ENCODE data around the gene OSBPL8. TPM values are rescaled to one million over a fixed set of nuclear protein-coding genes. Genes with fewer than 3 reads are reported as not detected.

OSBPL8 gene
- total and polyA plus RNA-seq, 4 donors = 6.9 to 32.5 (median 22.9) TPM

DNA sequence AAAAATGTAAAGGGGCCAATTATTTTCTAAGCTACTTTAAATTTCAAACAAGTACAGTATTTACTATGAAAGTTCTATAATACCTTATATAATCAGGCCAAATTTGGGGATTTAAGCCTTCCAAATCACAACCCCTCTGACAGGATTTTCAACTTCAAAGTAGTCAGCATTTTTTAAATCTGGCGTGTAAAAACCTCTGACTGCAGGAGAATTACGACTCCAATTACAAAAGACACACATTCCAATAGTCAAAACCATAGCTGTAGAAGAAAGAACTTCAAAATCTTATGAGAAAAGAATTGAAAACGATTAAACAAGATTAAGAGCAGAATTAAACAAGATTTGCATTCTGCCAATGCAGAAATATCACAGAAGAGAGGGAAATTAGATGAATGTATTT is 12.7 kb downstream of the OSBPL8 start:
- WGBS = 76% methylated on average over 3 of the region's 3 CpGs
- no peak for DNase-seq (ENCODE audit: low spot score)
- Histone ChIP-seq H3K27ac (ENCODE audit: low read depth in 1 of 2, low read length in 2 of 2) (no peak overlapping the region), H3K9me3 (ENCODE audit: control insufficient read depth in 4 of 4, low read length in 3 of 4) (no peaks in the 10 kb centered on the region), H3K36me3 (ENCODE audit: control insufficient read depth in 4 of 4, insufficient read depth in 3 of 4, low read depth in 1 of 4, low read length in 3 of 4) (no peaks in the 10 kb centered on the region), H3K4me3 (ENCODE audit: low read depth in 1 of 3, low read length in 3 of 3) (no peak overlapping the region), H3K4me1 (ENCODE audit: control insufficient read depth in 4 of 4, insufficient read depth in 4 of 4, low read length in 3 of 4) (peaks cover 0 to 15% (median 4%) of the 10 kb centered on the region in 4 donors), H3K27me3 (ENCODE audit: control insufficient read depth in 4 of 4, insufficient read depth in 4 of 4, low read length in 3 of 4) (no peaks in the 10 kb centered on the region), H3K9ac (ENCODE audit: low read depth in 1 of 2, low read length in 2 of 2) (no peak overlapping the region)
- TF ChIP-seq, protein P1, sequence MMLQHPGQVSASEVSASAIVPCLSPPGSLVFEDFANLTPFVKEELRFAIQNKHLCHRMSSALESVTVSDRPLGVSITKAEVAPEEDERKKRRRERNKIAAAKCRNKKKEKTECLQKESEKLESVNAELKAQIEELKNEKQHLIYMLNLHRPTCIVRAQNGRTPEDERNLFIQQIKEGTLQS (IDR thresholded peaks at IDR 0.05) = no peak
- TF ChIP-seq HNF4A (conservative IDR thresholded peaks at IDR 0.05) = no peak
- no peak for TF ChIP-seq YY1 (IDR thresholded peaks at IDR 0.05)
- no peak for TF ChIP-seq HNF4G (IDR thresholded peaks at IDR 0.05)

DNA sequence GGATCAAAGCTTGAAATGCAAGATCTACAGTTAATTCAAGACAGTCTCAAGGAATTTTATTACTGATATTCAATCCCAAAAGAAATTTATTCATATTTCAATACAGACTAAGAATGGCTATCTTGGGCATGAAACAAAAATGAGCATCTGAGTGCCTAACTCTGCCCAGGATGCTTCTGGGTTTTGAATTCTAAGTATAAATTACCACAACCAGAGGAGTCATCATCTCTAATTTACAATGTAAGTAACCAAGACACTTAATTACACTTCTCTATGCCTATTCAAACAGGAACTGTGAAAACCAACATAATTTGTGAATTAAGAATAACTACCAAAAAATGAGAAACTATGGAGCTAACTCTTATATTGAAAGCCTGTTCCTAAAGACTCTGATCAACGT is 14.1 kb downstream of the OSBPL8 start:
- H3K27me3 ChIP-seq (ENCODE audit: control insufficient read depth in 4 of 4, insufficient read depth in 4 of 4, low read length in 3 of 4) = no peaks in the 10 kb centered on the region
- no peak overlapping the region for H3K4me3 ChIP-seq (ENCODE audit: low read depth in 1 of 3, low read length in 3 of 3)
- 93% methylated on average over 1 of the region's 1 CpG for WGBS
- H3K27ac ChIP-seq (ENCODE audit: low read depth in 1 of 2, low read length in 2 of 2) = no peak overlapping the region
- H3K9ac ChIP-seq (ENCODE audit: low read depth in 1 of 2, low read length in 2 of 2) = no peak overlapping the region
- no peaks in the 10 kb centered on the region for H3K36me3 ChIP-seq (ENCODE audit: control insufficient read depth in 4 of 4, insufficient read depth in 3 of 4, low read depth in 1 of 4, low read length in 3 of 4)
- peaks cover 0 to 15% (median 4%) of the 10 kb centered on the region in 4 donors for H3K4me1 ChIP-seq (ENCODE audit: control insufficient read depth in 4 of 4, insufficient read depth in 4 of 4, low read length in 3 of 4)
- TF ChIP-seq, protein P2, sequence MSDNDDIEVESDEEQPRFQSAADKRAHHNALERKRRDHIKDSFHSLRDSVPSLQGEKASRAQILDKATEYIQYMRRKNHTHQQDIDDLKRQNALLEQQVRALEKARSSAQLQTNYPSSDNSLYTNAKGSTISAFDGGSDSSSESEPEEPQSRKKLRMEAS (IDR thresholded peaks at IDR 0.05) = no peak
- TF ChIP-seq, protein P3, sequence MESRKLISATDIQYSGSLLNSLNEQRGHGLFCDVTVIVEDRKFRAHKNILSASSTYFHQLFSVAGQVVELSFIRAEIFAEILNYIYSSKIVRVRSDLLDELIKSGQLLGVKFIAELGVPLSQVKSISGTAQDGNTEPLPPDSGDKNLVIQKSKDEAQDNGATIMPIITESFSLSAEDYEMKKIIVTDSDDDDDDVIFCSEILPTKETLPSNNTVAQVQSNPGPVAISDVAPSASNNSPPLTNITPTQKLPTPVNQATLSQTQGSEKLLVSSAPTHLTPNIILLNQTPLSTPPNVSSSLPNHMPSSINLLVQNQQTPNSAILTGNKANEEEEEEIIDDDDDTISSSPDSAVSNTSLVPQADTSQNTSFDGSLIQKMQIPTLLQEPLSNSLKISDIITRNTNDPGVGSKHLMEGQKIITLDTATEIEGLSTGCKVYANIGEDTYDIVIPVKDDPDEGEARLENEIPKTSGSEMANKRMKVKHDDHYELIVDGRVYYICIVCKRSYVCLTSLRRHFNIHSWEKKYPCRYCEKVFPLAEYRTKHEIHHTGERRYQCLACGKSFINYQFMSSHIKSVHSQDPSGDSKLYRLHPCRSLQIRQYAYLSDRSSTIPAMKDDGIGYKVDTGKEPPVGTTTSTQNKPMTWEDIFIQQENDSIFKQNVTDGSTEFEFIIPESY (IDR thresholded peaks at IDR 0.05) = no peak
- no peak for TF ChIP-seq HNF4A (conservative IDR thresholded peaks at IDR 0.05)
- TF ChIP-seq, protein P4, sequence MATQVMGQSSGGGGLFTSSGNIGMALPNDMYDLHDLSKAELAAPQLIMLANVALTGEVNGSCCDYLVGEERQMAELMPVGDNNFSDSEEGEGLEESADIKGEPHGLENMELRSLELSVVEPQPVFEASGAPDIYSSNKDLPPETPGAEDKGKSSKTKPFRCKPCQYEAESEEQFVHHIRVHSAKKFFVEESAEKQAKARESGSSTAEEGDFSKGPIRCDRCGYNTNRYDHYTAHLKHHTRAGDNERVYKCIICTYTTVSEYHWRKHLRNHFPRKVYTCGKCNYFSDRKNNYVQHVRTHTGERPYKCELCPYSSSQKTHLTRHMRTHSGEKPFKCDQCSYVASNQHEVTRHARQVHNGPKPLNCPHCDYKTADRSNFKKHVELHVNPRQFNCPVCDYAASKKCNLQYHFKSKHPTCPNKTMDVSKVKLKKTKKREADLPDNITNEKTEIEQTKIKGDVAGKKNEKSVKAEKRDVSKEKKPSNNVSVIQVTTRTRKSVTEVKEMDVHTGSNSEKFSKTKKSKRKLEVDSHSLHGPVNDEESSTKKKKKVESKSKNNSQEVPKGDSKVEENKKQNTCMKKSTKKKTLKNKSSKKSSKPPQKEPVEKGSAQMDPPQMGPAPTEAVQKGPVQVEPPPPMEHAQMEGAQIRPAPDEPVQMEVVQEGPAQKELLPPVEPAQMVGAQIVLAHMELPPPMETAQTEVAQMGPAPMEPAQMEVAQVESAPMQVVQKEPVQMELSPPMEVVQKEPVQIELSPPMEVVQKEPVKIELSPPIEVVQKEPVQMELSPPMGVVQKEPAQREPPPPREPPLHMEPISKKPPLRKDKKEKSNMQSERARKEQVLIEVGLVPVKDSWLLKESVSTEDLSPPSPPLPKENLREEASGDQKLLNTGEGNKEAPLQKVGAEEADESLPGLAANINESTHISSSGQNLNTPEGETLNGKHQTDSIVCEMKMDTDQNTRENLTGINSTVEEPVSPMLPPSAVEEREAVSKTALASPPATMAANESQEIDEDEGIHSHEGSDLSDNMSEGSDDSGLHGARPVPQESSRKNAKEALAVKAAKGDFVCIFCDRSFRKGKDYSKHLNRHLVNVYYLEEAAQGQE (IDR thresholded peaks at IDR 0.05) = no peak
- no peaks in the 10 kb centered on the region for H3K9me3 ChIP-seq (ENCODE audit: control insufficient read depth in 4 of 4, low read length in 3 of 4)
- no peak for DNase-seq (ENCODE audit: low spot score)

DNA sequence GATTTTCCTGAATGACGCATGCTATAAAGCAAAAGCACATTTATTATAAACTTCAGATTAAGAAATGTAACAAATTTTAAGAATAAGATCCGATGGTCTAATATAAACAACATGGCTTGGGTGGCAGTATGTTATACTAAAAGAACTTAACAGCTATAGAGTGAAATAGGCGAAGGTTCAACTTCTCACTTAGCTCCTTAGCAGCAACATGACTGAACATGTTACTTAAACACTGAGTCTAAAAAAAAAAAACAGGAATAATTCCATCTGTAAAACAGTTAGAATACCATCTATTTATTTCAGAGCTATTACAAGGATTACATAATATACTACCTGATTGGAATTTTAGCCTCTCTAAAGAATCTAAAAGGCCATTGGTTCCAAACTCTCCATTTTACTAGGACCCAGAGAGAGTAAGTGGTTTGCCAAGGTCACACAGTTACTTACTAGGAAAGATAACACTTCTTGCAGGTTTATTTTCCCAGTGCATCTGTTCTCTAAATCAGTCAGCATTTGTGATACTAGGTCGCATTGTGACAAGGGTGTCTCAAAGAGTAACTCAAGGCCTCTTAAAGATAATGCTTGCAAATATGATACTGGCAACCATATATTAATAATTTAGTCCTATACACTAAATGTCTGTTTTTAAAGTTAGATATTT is 14.8 kb downstream of the OSBPL8 start:
- Histone ChIP-seq H3K9ac (ENCODE audit: low read depth in 1 of 2, low read length in 2 of 2) (no peak overlapping the region), H3K36me3 (ENCODE audit: control insufficient read depth in 4 of 4, insufficient read depth in 3 of 4, low read depth in 1 of 4, low read length in 3 of 4) (no peaks in the 10 kb centered on the region), H3K4me1 (ENCODE audit: control insufficient read depth in 4 of 4, insufficient read depth in 4 of 4, low read length in 3 of 4) (peaks cover 0 to 15% (median 4%) of the 10 kb centered on the region in 4 donors), H3K27me3 (ENCODE audit: control insufficient read depth in 4 of 4, insufficient read depth in 4 of 4, low read length in 3 of 4) (no peaks in the 10 kb centered on the region), H3K27ac (ENCODE audit: low read depth in 1 of 2, low read length in 2 of 2) (no peak overlapping the region), H3K4me3 (ENCODE audit: low read depth in 1 of 3, low read length in 3 of 3) (no peak overlapping the region), H3K9me3 (ENCODE audit: control insufficient read depth in 4 of 4, low read length in 3 of 4) (no peaks in the 10 kb centered on the region)
- no peak for DNase-seq (ENCODE audit: low spot score)
- TF ChIP-seq, protein P1 (IDR thresholded peaks at IDR 0.05) = no peak
- no peak for TF ChIP-seq RAD21 (IDR thresholded peaks at IDR 0.05)
- TF ChIP-seq FOXA1 (IDR thresholded peaks at IDR 0.05) = no peak
- TF ChIP-seq GABPA (IDR thresholded peaks at IDR 0.05 in 1 of 2, conservative IDR thresholded peaks at IDR 0.05 in 1 of 2) = no peak
- no peak for TF ChIP-seq HNF4G (IDR thresholded peaks at IDR 0.05)
- no peak for TF ChIP-seq SP1 (IDR thresholded peaks at IDR 0.05)
- TF ChIP-seq FOXA2 (IDR thresholded peaks at IDR 0.05) = no peak
- TF ChIP-seq, protein P2 (IDR thresholded peaks at IDR 0.05) = no peak
- TF ChIP-seq, protein P5, sequence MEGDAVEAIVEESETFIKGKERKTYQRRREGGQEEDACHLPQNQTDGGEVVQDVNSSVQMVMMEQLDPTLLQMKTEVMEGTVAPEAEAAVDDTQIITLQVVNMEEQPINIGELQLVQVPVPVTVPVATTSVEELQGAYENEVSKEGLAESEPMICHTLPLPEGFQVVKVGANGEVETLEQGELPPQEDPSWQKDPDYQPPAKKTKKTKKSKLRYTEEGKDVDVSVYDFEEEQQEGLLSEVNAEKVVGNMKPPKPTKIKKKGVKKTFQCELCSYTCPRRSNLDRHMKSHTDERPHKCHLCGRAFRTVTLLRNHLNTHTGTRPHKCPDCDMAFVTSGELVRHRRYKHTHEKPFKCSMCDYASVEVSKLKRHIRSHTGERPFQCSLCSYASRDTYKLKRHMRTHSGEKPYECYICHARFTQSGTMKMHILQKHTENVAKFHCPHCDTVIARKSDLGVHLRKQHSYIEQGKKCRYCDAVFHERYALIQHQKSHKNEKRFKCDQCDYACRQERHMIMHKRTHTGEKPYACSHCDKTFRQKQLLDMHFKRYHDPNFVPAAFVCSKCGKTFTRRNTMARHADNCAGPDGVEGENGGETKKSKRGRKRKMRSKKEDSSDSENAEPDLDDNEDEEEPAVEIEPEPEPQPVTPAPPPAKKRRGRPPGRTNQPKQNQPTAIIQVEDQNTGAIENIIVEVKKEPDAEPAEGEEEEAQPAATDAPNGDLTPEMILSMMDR (IDR thresholded peaks at IDR 0.05; ENCODE audit: low read depth, low read length, missing input control) = no peak
- no peak for TF ChIP-seq YY1 (IDR thresholded peaks at IDR 0.05)
- TF ChIP-seq EGR1 (IDR thresholded peaks at IDR 0.05; ENCODE audit: low read depth in 2 of 2) = no peak
- TF ChIP-seq TAF1 (conservative IDR thresholded peaks at IDR 0.05) = no peak
- WGBS = 94% methylated on average over 4 of the region's 4 CpGs

Data from liver (tissue), 9 donors.